ENCODE measurements around the gene KIT.
"Not testable (repeated sequence)": the region's sequence is repeated elsewhere in the genome, so short reads cannot be mapped to it uniquely, and the experiment has no call there.

KIT gene

GRCh38 chr4:54657551-54658251, at the start of gene KIT:
TSS of gene KIT (plus strand) at chr4:54657957. CDS start at chr4:54658015, 58 bp downstream.
- no peak for DNase-seq (ENCODE audit: low spot score)

DNA sequence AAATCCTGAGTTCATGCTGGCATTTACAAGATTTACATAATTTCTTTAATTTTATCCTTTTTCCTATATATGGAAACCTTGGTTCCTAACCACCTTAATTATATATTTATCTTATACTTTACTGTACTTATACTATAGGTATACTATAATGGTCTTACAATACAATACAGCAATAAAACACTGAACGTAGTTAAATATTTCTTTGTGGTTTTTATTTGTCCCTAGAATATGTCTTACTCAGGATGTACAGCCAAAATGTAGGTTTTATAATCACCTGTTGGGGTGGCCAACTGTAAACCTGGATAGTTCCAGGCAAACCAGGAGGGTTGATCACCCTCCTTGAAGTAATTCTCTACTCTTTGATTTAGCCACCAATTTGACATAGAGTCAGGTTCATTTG, 48.4 kb upstream of the KIT start:
- DNase-seq (ENCODE audit: low spot score) = no peak

GRCh38 chr4:54614149-54614548, 43.6 kb upstream of the KIT start:
- DNase-seq (ENCODE audit: low spot score) = no peak

- no peak for DNase-seq (ENCODE audit: low spot score)
Measured at GRCh38 chr4:54620773-54621172, 37.0 kb upstream of the KIT start.

- no peak for DNase-seq (ENCODE audit: low spot score)
Measured at GRCh38 chr4:54625391-54625790, 32.4 kb upstream of the KIT start.

GRCh38 chr4:54626113-54626512, 31.6 kb upstream of the KIT start:
- no peak for DNase-seq (ENCODE audit: low spot score)

- DNase-seq (ENCODE audit: low spot score) = no peak
Measured at GRCh38 chr4:54632537-54632936, 25.2 kb upstream of the KIT start.

DNA sequence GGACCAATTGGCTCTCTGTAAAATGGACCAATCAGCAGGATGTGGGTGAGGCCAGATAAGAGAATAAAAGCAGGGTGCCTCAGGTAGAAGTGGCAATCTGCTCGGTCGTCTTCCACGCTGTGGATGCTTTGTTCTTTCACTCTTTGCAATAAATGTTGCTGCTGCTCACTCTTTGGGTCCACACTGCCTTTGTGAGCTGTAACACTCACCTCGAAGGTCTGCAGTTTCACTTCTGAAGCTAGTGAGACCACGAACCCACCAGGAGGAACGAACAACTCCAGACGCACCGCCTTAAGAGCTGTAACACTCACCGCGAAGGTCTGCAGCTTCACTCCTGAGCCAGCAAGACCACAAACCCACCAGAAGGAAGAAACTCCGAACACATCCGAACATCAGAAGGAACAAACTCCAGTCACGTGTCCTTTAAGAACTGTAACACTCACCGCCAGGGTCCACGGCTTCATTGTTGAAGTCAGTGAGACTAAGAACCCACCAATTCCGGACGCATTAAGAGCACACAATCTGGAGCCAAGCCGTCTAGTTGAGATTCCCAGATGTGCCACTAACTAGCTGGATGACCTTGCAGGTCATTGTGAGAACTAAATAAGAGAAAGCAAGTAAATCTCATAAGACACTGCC, 24.5 kb upstream of the KIT start:
- not testable (repeated sequence) for DNase-seq (ENCODE audit: low spot score)

- no peak for DNase-seq (ENCODE audit: low spot score)
Measured at GRCh38 chr4:54635318-54635717, 22.4 kb upstream of the KIT start.

GRCh38 chr4:54637325-54637724, 20.4 kb upstream of the KIT start:
- no peak for DNase-seq (ENCODE audit: low spot score)

DNA sequence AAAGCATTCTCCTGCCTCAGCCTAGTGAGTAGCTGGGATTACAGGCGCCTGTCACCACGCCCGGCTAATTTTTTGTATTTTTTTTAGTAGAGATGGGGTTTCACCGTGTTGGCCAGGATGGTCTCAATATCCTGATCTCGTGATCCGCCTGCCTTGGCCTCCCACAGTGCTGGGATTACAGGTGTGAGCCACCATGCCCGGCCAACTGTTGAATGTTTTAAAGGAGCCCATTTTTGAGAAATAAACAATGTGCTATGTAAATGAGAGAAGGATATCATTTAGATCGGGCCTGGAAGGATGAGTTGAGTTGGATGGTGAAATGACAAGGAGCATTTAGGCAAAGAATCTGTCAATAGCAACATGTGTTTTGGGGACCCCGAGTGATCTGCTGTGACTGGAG, 16.7 kb upstream of the KIT start:
- not testable (repeated sequence) for DNase-seq (ENCODE audit: low spot score)

- DNase-seq (ENCODE audit: low spot score) = no peak
Measured at GRCh38 chr4:54643172-54643571, 14.6 kb upstream of the KIT start.

DNA sequence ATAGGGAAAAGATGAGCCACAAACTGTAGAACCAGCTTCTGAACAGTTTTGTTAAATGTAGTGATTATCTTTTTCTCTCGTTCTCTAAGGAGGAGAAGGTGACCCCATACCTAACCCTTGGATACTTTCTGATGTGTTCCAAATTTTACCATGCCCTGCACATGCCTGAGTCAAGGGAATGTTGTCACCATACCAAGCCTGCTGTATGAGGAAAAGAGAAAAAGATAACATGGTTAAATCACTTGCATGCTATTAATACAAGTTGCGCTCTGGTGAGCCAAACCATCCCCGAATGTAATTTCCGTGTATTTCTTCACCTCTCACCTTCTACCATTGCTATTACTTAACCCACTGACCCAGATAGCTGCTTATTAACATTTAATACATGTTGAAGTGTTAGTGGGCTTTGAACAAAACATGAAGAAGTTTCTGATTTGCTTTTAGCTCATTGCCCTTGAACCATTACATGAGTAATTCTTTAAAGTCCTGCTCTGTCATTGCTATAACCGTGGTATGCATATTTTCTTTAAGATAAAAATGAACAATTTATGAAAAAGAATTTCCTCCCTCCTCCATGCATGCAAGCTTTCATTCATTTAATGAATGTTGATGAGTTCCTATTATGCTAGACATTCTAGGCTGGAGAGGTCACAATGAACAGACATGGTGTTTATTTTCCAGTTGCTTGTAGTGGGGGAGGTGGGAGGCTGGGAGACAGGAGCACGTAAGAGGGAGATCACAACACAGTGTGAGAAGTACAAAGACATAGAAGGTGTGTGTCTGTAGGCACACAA, 13.6 kb upstream of the KIT start:
- no peak for DNase-seq (ENCODE audit: low spot score)

DNA sequence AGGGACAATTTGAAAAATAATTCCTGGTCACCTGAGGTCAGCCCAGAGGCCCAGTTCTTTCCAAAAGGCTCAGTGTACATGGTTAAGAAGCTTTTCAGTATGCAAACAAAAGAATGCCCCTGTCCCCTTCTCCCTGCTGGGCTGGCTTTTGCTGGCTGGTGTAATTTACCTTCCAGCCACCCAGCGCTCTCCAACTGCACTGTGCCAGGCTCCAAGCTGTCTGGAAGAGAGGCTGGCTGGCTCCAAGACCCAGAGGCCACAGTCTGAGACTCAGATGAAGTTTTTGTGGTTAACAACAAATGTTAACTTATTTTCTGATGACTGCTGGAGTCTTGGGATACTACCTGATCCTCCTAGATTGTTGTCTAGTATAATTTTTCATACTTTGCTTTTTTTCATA, 11.9 kb upstream of the KIT start:
- DNase-seq (ENCODE audit: low spot score) = no peak

DNA sequence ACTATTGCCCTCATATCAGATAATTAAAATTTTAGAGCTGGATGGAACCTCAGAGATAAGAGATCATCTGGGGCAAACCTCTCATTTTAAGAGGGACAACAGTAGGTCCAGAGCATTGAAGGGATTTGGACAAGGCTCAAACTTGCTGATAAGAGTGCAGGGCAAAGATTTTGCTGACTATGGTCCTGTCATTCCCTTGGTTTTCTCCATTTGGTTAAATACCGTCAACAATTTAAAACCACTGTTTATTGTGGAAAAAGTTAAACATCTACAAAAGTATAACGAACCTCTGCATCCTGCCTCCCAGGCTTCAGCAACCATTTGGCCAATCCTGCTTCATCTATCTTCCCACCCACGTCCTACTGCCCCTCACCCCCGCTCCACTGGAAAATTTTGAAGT, 10.7 kb upstream of the KIT start:
- DNase-seq (ENCODE audit: low spot score) = no peak

- DNase-seq (ENCODE audit: low spot score) = no peak
Measured at GRCh38 chr4:54651050-54651449, 6.7 kb upstream of the KIT start.

- DNase-seq (ENCODE audit: low spot score) = no peak
Measured at GRCh38 chr4:54654753-54655152, 3.0 kb upstream of the KIT start.

GRCh38 chr4:54657185-54657550, 589 bp upstream of the KIT start:
- DNase-seq (ENCODE audit: low spot score) = no peak

- DNase-seq (ENCODE audit: low spot score) = peak; percentile 56
Measured at GRCh38 chr4:54658252-54659093, 716 bp downstream of the KIT start.

GRCh38 chr4:54659313-54659712, 1.6 kb downstream of the KIT start:
- no peak for DNase-seq (ENCODE audit: low spot score)

DNA sequence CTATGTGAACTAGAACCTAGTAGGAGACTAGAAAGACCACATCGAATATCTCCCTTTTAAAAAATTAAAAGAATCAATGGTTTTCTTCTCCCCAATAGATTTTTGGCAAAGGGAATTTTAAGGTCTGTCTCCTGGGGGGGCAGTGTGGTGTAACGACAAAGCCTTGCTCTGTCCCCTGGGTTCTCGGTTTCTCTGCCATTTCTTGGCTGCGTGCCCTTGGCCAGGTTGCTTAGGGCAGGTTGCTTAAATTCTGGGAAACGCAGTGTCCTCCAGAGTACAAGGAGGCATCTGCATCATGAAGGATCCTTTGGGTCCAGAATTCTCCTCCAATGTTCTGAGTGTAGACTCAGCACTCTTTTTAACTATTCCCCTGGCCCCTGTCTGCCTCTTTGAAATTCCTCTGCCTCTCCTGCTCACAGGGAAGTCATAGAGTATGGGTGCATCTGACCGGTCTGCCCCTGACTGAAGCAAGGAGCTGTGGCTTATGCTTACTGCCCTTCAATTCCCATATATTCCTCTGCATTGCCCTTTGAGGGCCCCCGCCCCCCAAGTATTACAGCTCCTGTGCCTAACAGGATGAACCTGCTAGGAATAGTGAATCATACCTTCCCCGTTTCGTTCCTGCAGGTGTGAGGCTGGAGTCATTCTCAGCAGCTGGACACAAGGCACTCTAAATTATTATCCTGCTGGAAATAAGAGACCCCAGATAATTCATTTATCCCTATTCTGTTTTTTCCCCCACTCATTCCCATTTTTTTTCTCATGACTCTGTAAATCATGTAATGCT, 2.2 kb downstream of the KIT start:
- DNase-seq (ENCODE audit: low spot score) = peak; percentile 36
